Sigmoid colon (tissue), 7 donors: ENCODE data around the gene HUS1B. TPM values are rescaled to one million over a fixed set of nuclear protein-coding genes. Genes with fewer than 3 reads are reported as not detected.

Experiments
- DNase-seq: peaks from one replicate; pipeline ENCODE4 v3.0.0-alpha.2; 2019
- H3K27ac ChIP-seq, 4 donors: fragments of 200-600 bp; sonication (generic); one replicate each; pipeline ENCODE4 v1.5.1; 2016 to 2019; ENCODE audit warnings: mild to moderate bottlenecking in 1 of 4
- H3K27me3 ChIP-seq, 3 donors: fragments of 200-600 bp; sonication (generic); one replicate each; pipeline ENCODE4 v1.5.1; 2019; ENCODE audit warnings: mild to moderate bottlenecking in 1 of 3
- H3K36me3 ChIP-seq, 4 donors: fragments of 200-600 bp; sonication (generic); one replicate each; pipeline ENCODE4 v1.5.1; 2016 to 2019
- H3K4me1 ChIP-seq, 4 donors: fragments of 200-600 bp; sonication (generic); one replicate each; pipeline ENCODE4 v1.5.1; 2017 to 2019
- H3K4me3 ChIP-seq, 4 donors: fragments of 200-600 bp; sonication (generic); one replicate each; pipeline ENCODE4 v1.5.1; 2017 to 2019; ENCODE audit warnings: mild to moderate bottlenecking in 2 of 4, moderate library complexity in 1 of 4
- H3K9me3 ChIP-seq, 4 donors: fragments of 200-600 bp in 3 of 4; sonication (generic) in 3 of 4; one replicate each; pipeline versions ENCODE4 v1.5.1 to v1.6.1; 2013 to 2019
- EP300 ChIP-seq, 4 donors: sonication (generic); formaldehyde crosslinking; IDR thresholded peaks; one replicate each; pipeline ENCODE4 v1.6.1; 2017; ENCODE audit warnings: antibody characterized with exemption in 4 of 4
- POLR2A ChIP-seq, 2 donors: fragments of 450-650 bp; IDR thresholded peaks; one replicate each; pipeline ENCODE4 v1.6.1; 2016; ENCODE audit warnings: antibody characterized with exemption in 2 of 2, mild to moderate bottlenecking in 2 of 2, moderate library complexity in 2 of 2
- POLR2AphosphoS5 ChIP-seq, 4 donors: sonication (generic); formaldehyde crosslinking; IDR thresholded peaks; one replicate each; pipeline ENCODE4 v1.6.1; 2017; ENCODE audit warnings: antibody characterized with exemption in 4 of 4
- WGBS, 2 donors: extraction: QIAGEN DNeasy Blood & Tissue Kit; methylation state at CpG; one replicate each; pipeline ENCODE4 v1.1.7; 2013; 5-methylcytosine and 5-hydroxymethylcytosine counted together
- intact Hi-C: fragments of 100-400 bp; cut with DNase I; formaldehyde crosslinking; loops from one replicate; pipeline ENCODE4 v1.15.1; 2023
- polyA plus RNA-seq, 3 donors: library from polyadenylated mRNA; stranded (reverse); fragments of 200-250 nt; gene quantifications; one replicate each; pipeline ENCODE4 v1.2.3, GENCODE V29; 2013
- total RNA-seq, 4 donors: library from RNA; depleted of rRNA; stranded (reverse); fragments of >200 nt; gene quantifications; one replicate each; pipeline ENCODE4 v1.1.0, GENCODE V29; 2016
- TF ChIP-seq, protein P1 (sequence below), 4 experiments: fragments of 450-650 bp in 3 of 4; fragments of 200-600 bp in 1 of 4; IDR thresholded peaks; one replicate each; pipeline ENCODE4 v1.5.1; 2016 to 2019; ENCODE audit warnings: antibody characterized with exemption in 4 of 4, mild to moderate bottlenecking in 3 of 4, moderate library complexity in 2 of 4
- donor health status: healthy with polysubstance abuse.
- donor health status: Bipolar disorder and iron deficiency.
- donor health status: healthy.

The HUS1B gene
- total and polyA plus RNA-seq, 7 donors = 0.36 to 3.6 (median 0.71) TPM; not detected in 2

DNA sequence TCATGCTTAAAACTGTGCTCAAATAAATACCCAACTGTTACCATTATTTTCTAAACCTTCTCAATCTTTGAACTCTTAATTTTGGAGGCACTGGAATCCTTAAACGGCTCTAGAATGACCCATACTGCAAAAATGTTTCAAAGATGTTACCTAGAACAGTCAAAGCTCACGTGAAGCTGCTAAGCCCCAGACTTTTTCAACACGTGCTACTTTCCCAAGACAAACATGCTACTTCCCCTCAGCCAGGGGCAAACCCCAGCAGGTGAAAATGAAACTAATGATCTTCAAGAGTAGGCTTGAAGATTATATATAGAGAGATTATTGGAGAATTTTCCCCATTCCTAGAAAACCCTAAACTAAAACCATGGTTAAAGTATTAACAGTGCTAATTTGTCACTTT is 28.1 kb downstream of the HUS1B start:
- TF ChIP-seq, protein P1, sequence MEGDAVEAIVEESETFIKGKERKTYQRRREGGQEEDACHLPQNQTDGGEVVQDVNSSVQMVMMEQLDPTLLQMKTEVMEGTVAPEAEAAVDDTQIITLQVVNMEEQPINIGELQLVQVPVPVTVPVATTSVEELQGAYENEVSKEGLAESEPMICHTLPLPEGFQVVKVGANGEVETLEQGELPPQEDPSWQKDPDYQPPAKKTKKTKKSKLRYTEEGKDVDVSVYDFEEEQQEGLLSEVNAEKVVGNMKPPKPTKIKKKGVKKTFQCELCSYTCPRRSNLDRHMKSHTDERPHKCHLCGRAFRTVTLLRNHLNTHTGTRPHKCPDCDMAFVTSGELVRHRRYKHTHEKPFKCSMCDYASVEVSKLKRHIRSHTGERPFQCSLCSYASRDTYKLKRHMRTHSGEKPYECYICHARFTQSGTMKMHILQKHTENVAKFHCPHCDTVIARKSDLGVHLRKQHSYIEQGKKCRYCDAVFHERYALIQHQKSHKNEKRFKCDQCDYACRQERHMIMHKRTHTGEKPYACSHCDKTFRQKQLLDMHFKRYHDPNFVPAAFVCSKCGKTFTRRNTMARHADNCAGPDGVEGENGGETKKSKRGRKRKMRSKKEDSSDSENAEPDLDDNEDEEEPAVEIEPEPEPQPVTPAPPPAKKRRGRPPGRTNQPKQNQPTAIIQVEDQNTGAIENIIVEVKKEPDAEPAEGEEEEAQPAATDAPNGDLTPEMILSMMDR (IDR thresholded peaks at IDR 0.05) = no peak
- TF ChIP-seq POLR2A (IDR thresholded peaks at IDR 0.05) (no peak), POLR2AphosphoS5 (IDR thresholded peaks at IDR 0.05) (no peak), EP300 (IDR thresholded peaks at IDR 0.05) (no peak)
- Histone ChIP-seq H3K9me3 (no peaks in the 10 kb centered on the region), H3K36me3 (no peaks in the 10 kb centered on the region), H3K27me3 (no peaks in the 10 kb centered on the region), H3K27ac (no peak overlapping the region), H3K4me1 (peaks cover 0 to 15% (median 4%) of the 10 kb centered on the region in 4 donors), H3K4me3 (no peak overlapping the region)
- DNase-seq = no peak
- WGBS, 2 donors = 57 to 84% methylated on average over 3 of the region's 3 CpGs
- intact Hi-C loops = loop anchor here (5.0 to 10.0 kb wide), 3 partner anchors 89 to 756 kb away; partner anchors contain the start of gene FOXF2

DNA sequence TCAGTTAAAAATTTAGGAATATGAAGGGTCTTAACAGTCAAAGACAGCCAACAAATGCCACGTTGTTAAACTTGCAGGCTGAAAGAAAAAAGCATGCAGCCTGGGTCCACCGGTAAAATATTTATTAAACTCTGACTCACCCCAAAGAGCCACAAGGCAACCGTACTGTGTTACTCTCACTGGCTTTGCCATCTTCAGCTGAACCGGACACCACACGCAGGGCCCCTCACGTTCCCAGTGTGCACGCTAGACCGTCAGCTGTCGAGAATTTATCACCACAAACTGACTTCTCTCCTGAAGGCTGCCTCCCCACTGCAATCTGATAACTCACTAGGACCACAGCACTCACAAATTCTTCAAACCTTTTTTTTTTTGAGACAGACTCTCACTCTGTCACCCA is 30.7 kb downstream of the HUS1B start:
- H3K27ac ChIP-seq = peak overlapping the region; percentile 61 to 75 (median 67)
- no peak for DNase-seq
- intact Hi-C loops = loop anchor here (5.0 to 10.0 kb wide), 3 partner anchors 91 to 759 kb away; partner anchors contain the start of gene FOXF2
- H3K27me3 ChIP-seq = no peaks in the 10 kb centered on the region
- 86 to 87% methylated on average over 9 of the region's 9 CpGs for WGBS, 2 donors
- H3K36me3 ChIP-seq = no peaks in the 10 kb centered on the region
- H3K9me3 ChIP-seq = no peaks in the 10 kb centered on the region
- peaks cover 0 to 24% (median 4%) of the 10 kb centered on the region in 4 donors for H3K4me1 ChIP-seq
- TF ChIP-seq POLR2A (IDR thresholded peaks at IDR 0.05) (no peak), EP300 (IDR thresholded peaks at IDR 0.05) (no peak), POLR2AphosphoS5 (IDR thresholded peaks at IDR 0.05) (no peak)
- TF ChIP-seq, protein P1 (IDR thresholded peaks at IDR 0.05) = no peak
- H3K4me3 ChIP-seq = no peak overlapping the region

DNA sequence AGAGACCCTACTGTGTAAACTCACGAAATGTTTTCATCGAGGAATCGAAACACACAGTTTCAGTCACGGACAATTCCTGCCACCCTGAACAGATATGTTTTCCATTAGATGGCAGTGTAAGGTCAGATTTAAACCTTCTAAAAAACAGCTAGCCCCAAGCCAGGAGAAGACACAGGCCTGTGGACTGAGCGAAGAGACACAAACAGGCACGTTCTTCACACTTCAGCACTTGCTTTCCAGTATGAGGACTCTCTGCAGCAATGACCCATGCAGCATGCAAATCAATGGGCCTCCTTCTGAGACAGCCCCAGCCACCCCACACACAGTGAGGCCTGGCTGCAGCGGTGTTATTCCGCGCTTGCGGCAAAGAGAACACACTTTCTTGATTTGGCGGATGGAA is 31.9 kb downstream of the HUS1B start:
- Histone ChIP-seq H3K4me3 (peak overlapping the region in 1 of 4 donors; percentile 5), H3K9me3 (no peaks in the 10 kb centered on the region), H3K4me1 (peaks cover 0 to 24% (median 4%) of the 10 kb centered on the region in 4 donors), H3K27ac (peak overlapping the region; percentile 61 to 75 (median 67)), H3K36me3 (no peaks in the 10 kb centered on the region), H3K27me3 (no peaks in the 10 kb centered on the region)
- DNase-seq = peak; percentile 69
- intact Hi-C loops = loop anchor here (5.0 to 10.0 kb wide), 3 partner anchors 92 to 760 kb away; partner anchors contain the start of gene FOXF2
- 85 to 90% methylated on average over 11 of the region's 11 CpGs for WGBS, 2 donors
- TF ChIP-seq POLR2AphosphoS5 (IDR thresholded peaks at IDR 0.05) (peak in 1 of 4 donors; percentile 24), EP300 (IDR thresholded peaks at IDR 0.05) (no peak)
- TF ChIP-seq, protein P1 (IDR thresholded peaks at IDR 0.05) = peak in 2 of 4 experiments; percentile 11 to 29

DNA sequence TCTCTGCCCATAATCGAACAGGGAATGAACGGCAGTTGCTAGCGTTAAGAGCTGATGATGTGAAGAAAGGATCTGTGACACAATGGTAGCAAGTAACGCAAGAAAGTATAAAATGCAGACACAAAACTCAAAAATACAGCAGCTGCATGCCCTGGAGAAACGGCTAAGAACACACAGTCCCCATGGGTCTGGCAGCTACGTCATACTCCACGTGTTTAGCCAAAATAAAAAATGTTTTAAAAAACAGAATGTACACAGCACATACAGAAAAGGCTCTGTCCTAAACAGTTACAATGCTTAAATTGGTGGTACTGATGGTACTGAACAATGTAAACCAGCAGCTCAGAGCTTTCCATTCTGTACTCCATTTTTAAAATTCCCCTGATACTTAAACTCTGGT is 34.4 kb downstream of the HUS1B start:
- intact Hi-C loops = loop anchor here (10.0 kb wide), 1 partner anchor 762 kb away; the partner anchor contains the start of gene FOXF2
- 90 to 96% methylated on average over 7 of the region's 7 CpGs for WGBS, 2 donors

More for the DNA sequence above, 34.4 kb downstream of the HUS1B start:
- Histone ChIP-seq H3K27me3 (no peaks in the 10 kb centered on the region), H3K4me3 (no peak overlapping the region), H3K36me3 (peaks cover 0 to under 1% (median 0%) of the 10 kb centered on the region in 4 donors), H3K9me3 (no peaks in the 10 kb centered on the region), H3K4me1 (peaks cover 0 to 24% (median 4%) of the 10 kb centered on the region in 4 donors), H3K27ac (peak overlapping the region; percentile 59 to 75 (median 67))
- no peak for DNase-seq
- TF ChIP-seq EP300 (IDR thresholded peaks at IDR 0.05) (peak; percentile 46 to 92 (median 74)), POLR2AphosphoS5 (IDR thresholded peaks at IDR 0.05) (peak in 2 of 4 donors; percentile 12 to 42), POLR2A (IDR thresholded peaks at IDR 0.05) (no peak)
- TF ChIP-seq, protein P1 (IDR thresholded peaks at IDR 0.05) = no peak
